Measurements from ENCODE around the gene PLPP3.

Gene PLPP3

GRCh38 chr1:56524263-56524662 is 55.1 kb downstream of the PLPP3 start:
- no peaks in the 10 kb centered on the region for H3K9me3 ChIP-seq (ENCODE audit: control insufficient read depth, insufficient read depth, low read length)
- H3K36me3 ChIP-seq (ENCODE audit: control insufficient read depth, insufficient read depth, low read length), result peaks cover 75% of the 10 kb centered on the region
- peaks cover 28% of the 10 kb centered on the region for H3K4me1 ChIP-seq (ENCODE audit: control insufficient read depth, insufficient read depth, low read length)
- H3K27ac ChIP-seq (ENCODE audit: low read depth, low read length), result no peak overlapping the region
- no peaks in the 10 kb centered on the region for H3K27me3 ChIP-seq (ENCODE audit: control insufficient read depth, insufficient read depth, low read length)
- no peak overlapping the region for H3K9ac ChIP-seq (ENCODE audit: low read depth, low read length)
- no peak overlapping the region for H3K4me3 ChIP-seq (ENCODE audit: low read depth, low read length)

GRCh38 chr1:56522680-56523079 is 56.7 kb downstream of the PLPP3 start:
- no peak overlapping the region for H3K27ac ChIP-seq (ENCODE audit: low read depth, low read length)
- H3K36me3 ChIP-seq (ENCODE audit: control insufficient read depth, insufficient read depth, low read length), result peaks cover 82% of the 10 kb centered on the region
- no peak overlapping the region for H3K9ac ChIP-seq (ENCODE audit: low read depth, low read length)
- no peak overlapping the region for H3K4me3 ChIP-seq (ENCODE audit: low read depth, low read length)
- no peaks in the 10 kb centered on the region for H3K9me3 ChIP-seq (ENCODE audit: control insufficient read depth, insufficient read depth, low read length)
- peaks cover 20% of the 10 kb centered on the region for H3K4me1 ChIP-seq (ENCODE audit: control insufficient read depth, insufficient read depth, low read length)
- no peaks in the 10 kb centered on the region for H3K27me3 ChIP-seq (ENCODE audit: control insufficient read depth, insufficient read depth, low read length)

- Histone ChIP-seq H3K9me3 (ENCODE audit: control insufficient read depth, insufficient read depth, low read length) (no peaks in the 10 kb centered on the region), H3K4me1 (ENCODE audit: control insufficient read depth, insufficient read depth, low read length) (peaks cover 30% of the 10 kb centered on the region), H3K27ac (ENCODE audit: low read depth, low read length) (peak overlapping the region; percentile 66), H3K36me3 (ENCODE audit: control insufficient read depth, insufficient read depth, low read length) (peaks cover 93% of the 10 kb centered on the region), H3K9ac (ENCODE audit: low read depth, low read length) (no peak overlapping the region), H3K27me3 (ENCODE audit: control insufficient read depth, insufficient read depth, low read length) (no peaks in the 10 kb centered on the region), H3K4me3 (ENCODE audit: low read depth, low read length) (no peak overlapping the region)
Measured at GRCh38 chr1:56520016-56520601, 59.3 kb downstream of the PLPP3 start.

GRCh38 chr1:56517404-56518130 is 61.8 kb downstream of the PLPP3 start:
- Histone ChIP-seq H3K9ac (ENCODE audit: low read depth, low read length) (no peak overlapping the region), H3K27me3 (ENCODE audit: control insufficient read depth, insufficient read depth, low read length) (no peaks in the 10 kb centered on the region), H3K9me3 (ENCODE audit: control insufficient read depth, insufficient read depth, low read length) (no peaks in the 10 kb centered on the region), H3K4me1 (ENCODE audit: control insufficient read depth, insufficient read depth, low read length) (peaks cover 33% of the 10 kb centered on the region), H3K27ac (ENCODE audit: low read depth, low read length) (peak overlapping the region; percentile 60), H3K36me3 (ENCODE audit: control insufficient read depth, insufficient read depth, low read length) (peaks cover 93% of the 10 kb centered on the region), H3K4me3 (ENCODE audit: low read depth, low read length) (no peak overlapping the region)

DNA sequence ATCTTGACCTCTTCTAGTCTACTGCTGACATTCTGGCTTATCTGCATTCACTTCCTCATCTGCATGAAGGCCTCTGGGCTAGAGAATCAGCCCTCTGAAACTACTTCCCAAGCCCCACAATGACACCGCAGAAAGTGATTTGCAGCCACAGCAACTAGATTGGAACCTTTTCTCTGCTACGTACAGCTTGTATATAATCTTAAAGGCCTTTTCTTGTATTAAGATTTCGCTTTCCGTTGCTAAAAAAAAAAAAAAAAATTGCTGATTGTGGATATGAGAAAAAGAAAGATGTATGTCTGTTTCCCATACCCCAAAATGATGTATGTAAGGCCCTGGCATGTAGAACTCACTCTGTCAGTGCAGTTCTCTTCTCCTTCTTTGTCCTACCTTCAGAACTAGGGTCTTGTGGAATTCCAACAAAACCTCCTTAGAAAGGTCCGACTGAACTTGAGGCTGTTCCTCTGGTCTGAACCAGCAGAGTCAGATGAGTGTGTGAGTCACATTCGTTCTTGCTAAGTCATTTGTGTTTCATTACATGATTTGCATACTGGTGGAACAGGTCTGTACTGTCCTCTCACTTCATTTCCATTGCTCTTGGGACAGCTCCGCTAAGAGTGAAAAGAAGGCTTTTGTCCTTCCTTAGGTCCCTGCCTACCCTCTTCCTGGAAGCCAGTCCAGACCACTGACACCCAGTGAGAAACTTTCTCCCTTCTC is 62.7 kb downstream of the PLPP3 start:
- H3K27ac ChIP-seq (ENCODE audit: low read depth, low read length), result peak overlapping the region; percentile 60

GRCh38 chr1:56515898-56516538 is 63.3 kb downstream of the PLPP3 start:
- Histone ChIP-seq H3K27me3 (ENCODE audit: control insufficient read depth, insufficient read depth, low read length) (no peaks in the 10 kb centered on the region), H3K9ac (ENCODE audit: low read depth, low read length) (no peak overlapping the region; the same call in 1 of the 2 replicates), H3K27ac (ENCODE audit: low read depth, low read length) (peak overlapping the region; percentile 23), H3K9me3 (ENCODE audit: control insufficient read depth, insufficient read depth, low read length) (no peaks in the 10 kb centered on the region), H3K4me3 (ENCODE audit: low read depth, low read length) (no peak overlapping the region), H3K4me1 (ENCODE audit: control insufficient read depth, insufficient read depth, low read length) (peaks cover 41% of the 10 kb centered on the region), H3K36me3 (ENCODE audit: control insufficient read depth, insufficient read depth, low read length) (peaks cover 93% of the 10 kb centered on the region)

More for the DNA sequence above, 62.7 kb downstream of the PLPP3 start:
- H3K27me3 ChIP-seq (ENCODE audit: control insufficient read depth, insufficient read depth, low read length), result no peaks in the 10 kb centered on the region
- no peak overlapping the region; the same call in 1 of the 2 replicates for H3K9ac ChIP-seq (ENCODE audit: low read depth, low read length)
- H3K4me1 ChIP-seq (ENCODE audit: control insufficient read depth, insufficient read depth, low read length), result peaks cover 34% of the 10 kb centered on the region
- peaks cover 93% of the 10 kb centered on the region for H3K36me3 ChIP-seq (ENCODE audit: control insufficient read depth, insufficient read depth, low read length)
- H3K4me3 ChIP-seq (ENCODE audit: low read depth, low read length), result no peak overlapping the region
- no peaks in the 10 kb centered on the region for H3K9me3 ChIP-seq (ENCODE audit: control insufficient read depth, insufficient read depth, low read length)

DNA sequence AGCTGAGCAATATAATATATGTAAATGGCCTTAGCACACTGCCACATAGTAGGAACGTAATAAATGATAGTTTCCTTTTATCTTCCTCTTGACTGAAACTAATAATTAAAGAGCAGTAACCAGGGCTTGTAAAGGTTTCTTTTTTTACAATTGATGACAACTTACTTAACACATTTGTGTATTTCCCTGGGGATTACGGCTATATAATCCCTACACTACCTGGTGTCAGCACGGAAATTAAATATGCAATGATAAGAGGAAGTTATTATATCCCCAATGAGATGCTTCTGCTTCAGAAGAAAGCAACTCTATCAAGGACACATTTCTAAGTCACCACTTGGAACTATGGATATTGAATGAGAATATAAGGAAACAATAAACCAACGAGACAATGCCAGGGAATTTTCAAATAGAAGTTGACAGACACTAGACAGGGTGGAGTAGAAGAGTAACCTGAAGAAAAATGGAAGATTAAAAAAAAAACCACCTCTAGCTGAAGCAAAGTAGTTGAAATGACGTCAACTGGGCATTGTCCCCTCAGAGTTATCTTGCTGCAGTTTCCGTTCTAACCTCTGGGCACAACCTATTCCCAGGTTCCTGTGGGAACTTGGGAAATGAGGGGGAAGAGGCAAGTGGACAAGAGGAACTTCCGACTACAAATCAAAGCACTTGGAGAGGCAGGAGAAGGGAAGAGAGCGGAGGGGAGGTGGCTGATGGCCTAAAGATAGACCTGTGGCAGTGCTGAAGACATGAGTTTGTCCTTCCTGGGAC is 66.5 kb downstream of the PLPP3 start:
- Histone ChIP-seq H3K36me3 (ENCODE audit: control insufficient read depth, insufficient read depth, low read length) (peaks cover 99% of the 10 kb centered on the region), H3K4me1 (ENCODE audit: control insufficient read depth, insufficient read depth, low read length) (peaks cover 49% of the 10 kb centered on the region), H3K4me3 (ENCODE audit: low read depth, low read length) (no peak overlapping the region), H3K27me3 (ENCODE audit: control insufficient read depth, insufficient read depth, low read length) (no peaks in the 10 kb centered on the region), H3K27ac (ENCODE audit: low read depth, low read length) (no peak overlapping the region), H3K9me3 (ENCODE audit: control insufficient read depth, insufficient read depth, low read length) (no peaks in the 10 kb centered on the region), H3K9ac (ENCODE audit: low read depth, low read length) (no peak overlapping the region)

- Histone ChIP-seq H3K9me3 (ENCODE audit: control insufficient read depth, insufficient read depth, low read length) (no peaks in the 10 kb centered on the region), H3K4me3 (ENCODE audit: low read depth, low read length) (no peak overlapping the region), H3K4me1 (ENCODE audit: control insufficient read depth, insufficient read depth, low read length) (peaks cover 38% of the 10 kb centered on the region), H3K36me3 (ENCODE audit: control insufficient read depth, insufficient read depth, low read length) (peaks cover 99% of the 10 kb centered on the region), H3K27me3 (ENCODE audit: control insufficient read depth, insufficient read depth, low read length) (no peaks in the 10 kb centered on the region), H3K27ac (ENCODE audit: low read depth, low read length) (no peak overlapping the region), H3K9ac (ENCODE audit: low read depth, low read length) (no peak overlapping the region)
Measured at GRCh38 chr1:56511766-56512165, 67.6 kb downstream of the PLPP3 start.

DNA sequence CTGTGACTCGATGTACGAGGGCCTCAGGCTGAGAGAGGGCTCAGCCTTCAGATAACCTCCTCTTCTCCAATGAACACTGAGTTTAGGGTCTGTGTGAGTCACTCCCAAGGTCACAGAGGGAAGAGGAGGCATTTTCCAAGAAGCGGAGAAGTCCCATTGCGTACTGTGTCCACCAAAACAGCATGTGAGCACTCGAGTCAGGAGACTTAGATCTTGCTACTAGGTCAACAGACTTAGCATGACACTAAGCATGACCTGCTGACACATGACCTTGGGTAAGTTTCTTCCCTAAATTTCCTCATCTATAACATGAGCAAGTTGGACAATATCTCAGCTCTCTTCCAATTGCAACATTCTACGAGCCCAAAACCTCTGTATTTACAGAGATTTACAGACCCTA is 68.0 kb downstream of the PLPP3 start:
- Histone ChIP-seq H3K9ac (ENCODE audit: low read depth, low read length) (no peak overlapping the region), H3K4me3 (ENCODE audit: low read depth, low read length) (no peak overlapping the region), H3K27me3 (ENCODE audit: control insufficient read depth, insufficient read depth, low read length) (no peaks in the 10 kb centered on the region), H3K36me3 (ENCODE audit: control insufficient read depth, insufficient read depth, low read length) (peaks cover 99% of the 10 kb centered on the region), H3K9me3 (ENCODE audit: control insufficient read depth, insufficient read depth, low read length) (no peaks in the 10 kb centered on the region), H3K4me1 (ENCODE audit: control insufficient read depth, insufficient read depth, low read length) (peaks cover 33% of the 10 kb centered on the region), H3K27ac (ENCODE audit: low read depth, low read length) (no peak overlapping the region)

DNA sequence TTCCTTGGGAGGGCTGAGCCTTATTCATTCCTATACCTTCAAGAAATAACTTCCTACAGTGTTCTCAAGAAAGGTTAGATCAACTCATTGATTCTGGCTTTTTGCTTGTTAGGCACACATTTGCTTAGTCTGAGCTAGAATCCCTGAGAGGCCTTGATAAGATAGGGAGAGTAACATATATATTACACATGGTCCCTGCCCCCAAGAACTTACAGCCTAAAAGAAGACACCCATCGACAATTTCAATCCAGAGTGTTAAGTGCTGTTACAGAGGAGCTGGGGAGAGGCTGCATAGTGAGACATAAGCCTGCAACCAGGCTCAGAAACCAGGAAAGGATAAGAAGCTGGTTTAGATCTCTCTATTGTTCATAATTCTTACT is 68.7 kb downstream of the PLPP3 start:
- Histone ChIP-seq H3K4me3 (ENCODE audit: low read depth, low read length) (no peak overlapping the region), H3K9ac (ENCODE audit: low read depth, low read length) (no peak overlapping the region), H3K9me3 (ENCODE audit: control insufficient read depth, insufficient read depth, low read length) (no peaks in the 10 kb centered on the region), H3K36me3 (ENCODE audit: control insufficient read depth, insufficient read depth, low read length) (peaks cover 99% of the 10 kb centered on the region), H3K4me1 (ENCODE audit: control insufficient read depth, insufficient read depth, low read length) (peaks cover 27% of the 10 kb centered on the region), H3K27me3 (ENCODE audit: control insufficient read depth, insufficient read depth, low read length) (no peaks in the 10 kb centered on the region), H3K27ac (ENCODE audit: low read depth, low read length) (no peak overlapping the region)
